H1 (cell line): ENCODE data around the gene CRTAP. TPM values are rescaled to one million over a fixed set of nuclear protein-coding genes. Genes with fewer than 3 reads are reported as not detected.
A peak's percentile ranks its signal among the peaks of the same experiment; 100 is the strongest.

Source experiments
- CBX8 ChIP-seq: fragments of 300-800, 300-1000 bp; sonication (generic); IDR thresholded peaks from 2 replicates; pipeline ENCODE4 v1.7.1; 2016; ENCODE audit warnings: low read depth, low read length, borderline replicate concordance
- CHD1 ChIP-seq: IDR thresholded peaks from 2 replicates; pipeline ENCODE4 v1.6.1; 2012; ENCODE audit warnings: low read depth, low read length, improper control_type of control experiment
- CHD2 ChIP-seq: IDR thresholded peaks from 2 replicates; pipeline ENCODE4 v1.6.1; 2012; ENCODE audit warnings: low read length, improper control_type of control experiment
- EP300 ChIP-seq, 2 experiments: IDR thresholded peaks; 1 replicate in 1 of 2; 2 replicates in 1 of 2; pipeline ENCODE4 v1.6.1; 2011 to 2012; ENCODE audit warnings: low read depth in 2 of 2, low read length in 2 of 2, mild to moderate bottlenecking in 2 of 2, borderline replicate concordance in 1 of 2, inconsistent platforms in 1 of 2, moderate library complexity in 1 of 2
- FOSL1 ChIP-seq: IDR thresholded peaks from 2 replicates; pipeline ENCODE4 v1.6.1; 2011; ENCODE audit warnings: mild to moderate bottlenecking, low read depth, low read length, moderate library complexity; ENCODE audit not compliant: insufficient read depth
- GABPA ChIP-seq: IDR thresholded peaks from 2 replicates; pipeline ENCODE4 v1.6.1; 2011; ENCODE audit warnings: mild to moderate bottlenecking, low read length, moderate library complexity, borderline replicate concordance; ENCODE audit not compliant: insufficient read depth
- JUN ChIP-seq: IDR thresholded peaks from 2 replicates; pipeline ENCODE4 v1.6.1; 2011; ENCODE audit warnings: low read depth, mild to moderate bottlenecking, improper control_type of control experiment, low read length
- JUND ChIP-seq: IDR thresholded peaks from 2 replicates; pipeline ENCODE4 v1.6.1; 2011; ENCODE audit warnings: mild to moderate bottlenecking, improper control_type of control experiment, low read length
- MAFK ChIP-seq: IDR thresholded peaks from 2 replicates; pipeline ENCODE4 v1.6.1; 2012; ENCODE audit warnings: low read depth, mild to moderate bottlenecking, improper control_type of control experiment, low read length
- PHF8 ChIP-seq: fragments of 200-600 bp; sonication (generic); conservative IDR thresholded peaks from 2 replicates; pipeline ENCODE4 v1.7.1; 2012; ENCODE audit warnings: low read depth, mild to moderate bottlenecking, inconsistent platforms, low read length, moderate library complexity
- RAD21 ChIP-seq, 2 experiments: IDR thresholded peaks in 1 of 2; conservative IDR thresholded peaks in 1 of 2; 2 replicates each; pipeline ENCODE4 v1.6.1; 2011; ENCODE audit warnings: low read depth in 2 of 2, low read length in 2 of 2, improper control_type of control experiment in 1 of 2, inconsistent platforms in 1 of 2, mild to moderate bottlenecking in 1 of 2, moderate library complexity in 1 of 2
- SIX5 ChIP-seq: IDR thresholded peaks from 2 replicates; pipeline ENCODE4 v1.6.1; 2011; ENCODE audit warnings: mild to moderate bottlenecking, low read depth, low read length
- SP2 ChIP-seq: IDR thresholded peaks from 2 replicates; pipeline ENCODE4 v1.6.1; 2012; ENCODE audit warnings: mild to moderate bottlenecking, low read length, inconsistent platforms
- polyA plus RNA-seq, 7 experiments: library from polyadenylated mRNA; depleted of rRNA in 3 of 7; stranded (reverse) in 5 of 7; unstranded in 2 of 7; fragments of >200 nt in 5 of 7; fragments of 200-250 nt in 2 of 7; gene quantifications; 1 replicate in 5 of 7; 2 replicates in 1 of 7; 4 replicates in 1 of 7; pipeline versions ENCODE4 v1.2.1 to v1.2.3, GENCODE V29; 2011 to 2013; ENCODE audit warnings: missing spikeins in 2 of 7, mixed read lengths in 2 of 7
- total RNA-seq: library from RNA; stranded (reverse); fragmentation: NEBNext Ultra II Directional; extraction: Animal tissue kit (Norgen Biotek cat#: 25700); gene quantifications from 2 replicates; pipeline ENCODE4 v1.2.1, GENCODE V29; 2021

Gene CRTAP
- total and polyA plus RNA-seq, 2 of the 8 experiments (the other 6 are each of a cell fraction or from before 2014, with no cell fraction given), result 159 to 188 TPM

- TF ChIP-seq EP300 (IDR thresholded peaks at IDR 0.05; ENCODE audit: borderline replicate concordance in 1 of 2, low read depth in 2 of 2, low read length in 2 of 2) (no peak; a peak in 1 of 3 replicates), RAD21 (IDR thresholded peaks at IDR 0.05 in 1 of 2, conservative IDR thresholded peaks at IDR 0.05 in 1 of 2; ENCODE audit: low read depth in 2 of 2, low read length in 2 of 2) (peak; percentile 51 to 68), JUN (no peak), SP2 (no peak), PHF8 (no peak), MAFK (no peak), CHD2 (no peak), JUND (no peak), CBX8 (no peak), FOSL1 (no peak), SIX5 (no peak), GABPA (no peak), CHD1 (no peak)
Observed at GRCh38 chr3:33144433-33144832, 30.6 kb downstream of the CRTAP start (continued).
